GM12872 (cell line): Measurements from ENCODE around the gene F7.

ENCODE experiments used
- TF ChIP-seq, protein P1 (sequence below): IDR thresholded peaks from 3 replicates; pipeline ENCODE4 v1.5.1; 2011; ENCODE audit warnings: low read depth, mild to moderate bottlenecking, low read length, moderate library complexity; ENCODE audit not compliant: insufficient read depth

F7 gene

DNA sequence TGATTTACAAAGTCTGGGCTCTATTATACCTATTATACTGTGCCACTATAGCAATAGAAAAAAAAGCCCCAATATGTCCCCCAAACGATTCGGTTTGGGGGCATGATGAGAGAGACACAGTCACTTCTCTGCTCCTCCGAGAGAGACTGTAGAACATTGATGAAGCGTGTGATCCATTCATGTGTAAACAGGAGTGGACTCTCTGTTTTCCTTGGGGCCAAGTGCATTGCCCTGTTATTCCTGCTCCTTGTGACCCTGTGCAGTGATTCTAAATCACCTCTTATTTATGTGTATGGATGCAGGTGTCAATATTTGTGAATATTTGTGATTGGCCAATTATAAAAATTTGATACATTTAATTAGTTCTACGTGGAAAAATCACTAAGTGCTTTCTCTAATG lies 34.0 kb downstream of the F7 start:
- TF ChIP-seq, protein P1, sequence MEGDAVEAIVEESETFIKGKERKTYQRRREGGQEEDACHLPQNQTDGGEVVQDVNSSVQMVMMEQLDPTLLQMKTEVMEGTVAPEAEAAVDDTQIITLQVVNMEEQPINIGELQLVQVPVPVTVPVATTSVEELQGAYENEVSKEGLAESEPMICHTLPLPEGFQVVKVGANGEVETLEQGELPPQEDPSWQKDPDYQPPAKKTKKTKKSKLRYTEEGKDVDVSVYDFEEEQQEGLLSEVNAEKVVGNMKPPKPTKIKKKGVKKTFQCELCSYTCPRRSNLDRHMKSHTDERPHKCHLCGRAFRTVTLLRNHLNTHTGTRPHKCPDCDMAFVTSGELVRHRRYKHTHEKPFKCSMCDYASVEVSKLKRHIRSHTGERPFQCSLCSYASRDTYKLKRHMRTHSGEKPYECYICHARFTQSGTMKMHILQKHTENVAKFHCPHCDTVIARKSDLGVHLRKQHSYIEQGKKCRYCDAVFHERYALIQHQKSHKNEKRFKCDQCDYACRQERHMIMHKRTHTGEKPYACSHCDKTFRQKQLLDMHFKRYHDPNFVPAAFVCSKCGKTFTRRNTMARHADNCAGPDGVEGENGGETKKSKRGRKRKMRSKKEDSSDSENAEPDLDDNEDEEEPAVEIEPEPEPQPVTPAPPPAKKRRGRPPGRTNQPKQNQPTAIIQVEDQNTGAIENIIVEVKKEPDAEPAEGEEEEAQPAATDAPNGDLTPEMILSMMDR: no peak

DNA sequence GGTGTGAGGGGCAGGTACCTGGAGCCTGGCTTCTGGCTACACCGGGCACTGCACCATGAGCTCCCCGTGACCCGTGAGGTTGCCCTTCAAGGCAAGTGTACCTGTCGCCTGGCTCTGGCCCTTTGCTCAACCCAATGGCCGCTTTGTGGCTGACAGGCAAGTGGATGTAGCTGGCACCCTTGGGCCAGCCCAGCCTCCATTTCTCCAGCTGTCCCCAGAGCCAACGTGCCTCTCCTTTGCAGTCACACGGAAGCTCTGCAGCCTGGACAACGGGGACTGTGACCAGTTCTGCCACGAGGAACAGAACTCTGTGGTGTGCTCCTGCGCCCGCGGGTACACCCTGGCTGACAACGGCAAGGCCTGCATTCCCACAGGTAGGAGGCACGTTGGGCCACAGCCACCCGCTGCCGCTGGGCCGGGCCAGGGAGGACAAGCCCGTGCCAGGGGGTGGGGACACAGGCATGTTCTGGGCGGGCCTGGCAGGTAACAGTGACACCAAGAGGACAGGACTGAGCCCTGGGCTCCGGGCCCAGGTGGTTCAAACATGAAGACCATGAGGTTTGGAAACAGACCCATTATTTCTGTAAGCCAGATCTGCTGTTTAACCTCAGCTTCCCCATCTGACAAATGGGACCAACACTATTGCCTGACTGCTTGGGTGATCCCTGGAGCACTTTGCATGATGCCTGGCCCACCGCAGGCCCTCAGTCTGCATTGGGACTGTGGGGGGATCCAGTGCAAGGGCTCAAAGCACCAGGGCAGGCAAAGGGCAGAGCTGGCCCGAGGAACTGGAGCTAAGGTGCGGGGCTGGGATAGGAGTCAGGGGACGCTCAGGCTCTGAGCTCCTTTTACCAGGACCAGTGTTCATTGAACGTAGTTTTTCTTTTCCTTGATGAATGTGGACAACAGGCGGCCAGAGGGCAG lies 35.3 kb downstream of the F7 start:
- TF ChIP-seq, protein P1: no peak

GRCh38 chr13:113141601-113141970 lies 36.0 kb downstream of the F7 start:
- TF ChIP-seq, protein P1: no peak

DNA sequence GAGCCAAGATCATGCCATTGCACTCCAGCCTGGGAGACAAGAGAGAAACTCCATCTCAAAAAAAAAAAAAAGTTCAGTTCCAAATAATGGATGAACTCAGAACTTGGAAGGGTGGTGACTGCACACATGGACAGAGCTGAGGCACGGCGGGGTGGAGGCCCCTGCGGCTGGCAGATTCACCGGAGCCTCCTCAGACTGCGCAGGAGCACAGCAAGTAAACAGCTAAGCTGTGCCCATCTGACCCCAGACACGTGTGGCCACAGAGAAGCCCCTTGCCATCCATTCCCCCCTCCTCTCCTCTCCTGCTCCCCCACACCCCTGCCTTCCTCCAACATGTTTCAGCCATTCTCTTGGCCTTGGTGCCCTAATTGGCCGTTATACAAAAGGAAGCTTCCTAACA lies 37.3 kb downstream of the F7 start:
- TF ChIP-seq, protein P1: no peak

GRCh38 chr13:113143466-113144254 lies 38.1 kb downstream of the F7 start:
- TF ChIP-seq, protein P1: no peak

GRCh38 chr13:113144255-113144629 lies 38.7 kb downstream of the F7 start:
- TF ChIP-seq, protein P1: no peak

GRCh38 chr13:113145496-113145895 lies 39.9 kb downstream of the F7 start:
- TF ChIP-seq, protein P1: no peak
